HCT116 (cell line): ENCODE measurements around the gene PRSS36. TPM values are rescaled to one million over a fixed set of nuclear protein-coding genes. Genes with fewer than 3 reads are reported as not detected.

ENCODE experiments used
- ATAC-seq: fragments of 200-7000 bp; cut with Tn5 transposase; 2 replicates; pipeline ENCODE4 v1.9.1; 2020; ENCODE audit warnings: mild to moderate bottlenecking, moderate library complexity
- BruUV-seq: library from RNA; stranded (reverse); fragments of 400-500 nt; replicated peaks from 2 replicates; lab custom pipeline; 2021; lab: Mats Ljungman, UMichigan
- CTCF ChIA-PET: fragments of 300-600 bp; sonication (Branson Sonifier 250); formaldehyde crosslinking; loops from one replicate; lab custom pipeline; 2021; ENCODE audit warnings: antibody characterized with exemption; lab: Charles Lee
- POLR2A ChIA-PET: fragments of 300-600, 350-600 bp; sonication (Branson Sonifier 250); formaldehyde crosslinking; loops from one replicate; lab custom pipeline; 2021; ENCODE audit warnings: antibody characterized with exemption; lab: Charles Lee
- RAD21 ChIA-PET, 2 experiments: fragments of 300-600 bp; sonication (Branson Sonifier 250); formaldehyde crosslinking; loops; one replicate each; lab custom pipeline; 2023; ENCODE audit warnings: low total read pairs in 2 of 2; ENCODE audit not compliant: uncharacterized antibody in 2 of 2, unreplicated experiment in 2 of 2, low non-redundant PET in 1 of 2; lab: Charles Lee
- DNase-seq: peaks from one replicate; pipeline ENCODE4 v3.0.0-alpha.2; 2010; ENCODE audit warnings: low read depth, low spot score
- H2AFZ ChIP-seq: fragments of 200-600 bp; shearing (Covaris generic), sonication (generic); 2 replicates; pipeline ENCODE4 v1.6.1; 2017; ENCODE audit warnings: low read depth, mixed run types, mixed read lengths, antibody characterized with exemption, low read length; ENCODE audit not compliant: poor library complexity, severe bottlenecking
- H3K27ac ChIP-seq: 2 replicates; pipeline ENCODE4 v1.5.1; 2012; ENCODE audit warnings: low read depth, low read length
- H3K27me3 ChIP-seq: fragments of 200-600 bp; sonication (generic); 2 replicates; pipeline ENCODE4 v1.6.1; 2016; ENCODE audit warnings: mixed run types, low read length, mixed read lengths; ENCODE audit not compliant: insufficient read depth
- H3K36me3 ChIP-seq, 2 experiments: fragments of 200-500 bp in 1 of 2; fragments of 200-600 bp in 1 of 2; sonication (Bioruptor generic) in 1 of 2; sonication (generic) in 1 of 2; 2 replicates each; pipeline versions ENCODE4 v1.5.1 to v1.6.1; 2014 to 2016; ENCODE audit warnings: low read length in 2 of 2, inconsistent platforms in 1 of 2, mixed read lengths in 1 of 2, mixed run types in 1 of 2; ENCODE audit not compliant: insufficient read depth in 2 of 2, control insufficient read depth in 1 of 2
- H3K4me1 ChIP-seq, 2 experiments: fragments of 200-600 bp in 1 of 2; sonication (generic) in 1 of 2; 2 replicates each; pipeline versions ENCODE4 v1.5.1 to v1.6.1; 2012 to 2017; ENCODE audit warnings: low read length in 2 of 2, inconsistent platforms in 1 of 2, mild to moderate bottlenecking in 1 of 2, mixed read lengths in 1 of 2, mixed run types in 1 of 2, moderate library complexity in 1 of 2; ENCODE audit not compliant: insufficient read depth in 2 of 2, control insufficient read depth in 1 of 2
- H3K4me2 ChIP-seq: fragments of 200-600 bp; sonication (generic); 2 replicates; pipeline ENCODE4 v1.6.1; 2017; ENCODE audit warnings: mixed run types, low read length, mixed read lengths
- H3K4me3 ChIP-seq, 2 experiments: fragments of 200-600 bp in 1 of 2; sonication (generic) in 1 of 2; replicated peaks in 1 of 2; 2 replicates each; pipeline ENCODE4 v1.5.1; 2011 to 2016; ENCODE audit warnings: low read length in 2 of 2, control low read depth in 1 of 2, low read depth in 1 of 2, mild to moderate bottlenecking in 1 of 2, mixed read lengths in 1 of 2, mixed run types in 1 of 2
- H3K79me2 ChIP-seq: fragments of 200-600 bp; sonication (generic); 2 replicates; pipeline ENCODE4 v1.6.1; 2017; ENCODE audit warnings: mild to moderate bottlenecking, mixed run types, low read length, moderate library complexity, mixed read lengths; ENCODE audit not compliant: insufficient read depth
- H3K9ac ChIP-seq: fragments of 200-600 bp; sonication (generic); 2 replicates; pipeline ENCODE4 v1.6.1; 2016; ENCODE audit warnings: low read length, mixed read lengths
- H3K9me2 ChIP-seq: fragments of 200-600 bp; sonication (generic), shearing (Covaris generic); 2 replicates; pipeline ENCODE4 v1.6.1; 2017; ENCODE audit warnings: mixed run types, mild to moderate bottlenecking, moderate library complexity; ENCODE audit not compliant: insufficient read depth
- H3K9me3 ChIP-seq, 2 experiments: fragments of 200-500 bp in 1 of 2; fragments of 200-600 bp in 1 of 2; sonication (Bioruptor generic) in 1 of 2; sonication (generic) in 1 of 2; 2 replicates each; pipeline ENCODE4 v1.6.1; 2014 to 2017; ENCODE audit warnings: low read length in 2 of 2, mixed read lengths in 2 of 2, inconsistent platforms in 1 of 2, low read depth in 1 of 2, mild to moderate bottlenecking in 1 of 2, mixed run types in 1 of 2, moderate library complexity in 1 of 2; ENCODE audit not compliant: control insufficient read depth in 1 of 2, insufficient read depth in 1 of 2
- H4K20me1 ChIP-seq: fragments of 200-600 bp; sonication (generic), shearing (Covaris generic); 2 replicates; pipeline ENCODE4 v1.6.1; 2017; ENCODE audit warnings: mixed run types, mild to moderate bottlenecking, moderate library complexity; ENCODE audit not compliant: insufficient read depth
- CBX3 ChIP-seq: IDR thresholded peaks from 2 replicates; pipeline ENCODE4 v1.6.1; 2012; ENCODE audit warnings: low read depth
- CEBPB ChIP-seq: IDR thresholded peaks from 2 replicates; pipeline ENCODE4 v1.6.1; 2012; ENCODE audit warnings: low read depth
- EGR1 ChIP-seq: IDR thresholded peaks from 2 replicates; pipeline ENCODE4 v1.6.1; 2012; ENCODE audit warnings: low read depth
- ELF1 ChIP-seq: IDR thresholded peaks from 2 replicates; pipeline ENCODE4 v1.6.1; 2012; ENCODE audit warnings: low read depth, borderline replicate concordance
- FOSL1 ChIP-seq: IDR thresholded peaks from 2 replicates; pipeline ENCODE4 v1.6.1; 2012; ENCODE audit warnings: low read depth
- JUND ChIP-seq: IDR thresholded peaks from 2 replicates; pipeline ENCODE4 v1.6.1; 2012
- POLR2A ChIP-seq: IDR thresholded peaks from 2 replicates; pipeline ENCODE4 v1.7.0; 2011; ENCODE audit warnings: borderline replicate concordance; ENCODE audit not compliant: insufficient read depth, insufficient read length; ENCODE audit errors: extremely low read depth
- POLR2AphosphoS5 ChIP-seq: IDR thresholded peaks from 2 replicates; pipeline ENCODE4 v1.6.1; 2011; ENCODE audit warnings: mild to moderate bottlenecking, low read depth, low read length, moderate library complexity
- SIN3A ChIP-seq: IDR thresholded peaks from 2 replicates; pipeline ENCODE4 v1.6.1; 2012; ENCODE audit warnings: low read depth
- SP1 ChIP-seq: IDR thresholded peaks from 2 replicates; pipeline ENCODE4 v1.6.1; 2012; ENCODE audit warnings: low read depth
- SRF ChIP-seq: IDR thresholded peaks from 2 replicates; pipeline ENCODE4 v1.6.1; 2012; ENCODE audit warnings: low read depth
- TCF7L2 ChIP-seq: IDR thresholded peaks from 2 replicates; pipeline ENCODE4 v1.7.0; 2011; ENCODE audit warnings: borderline replicate concordance, inconsistent platforms; ENCODE audit not compliant: insufficient read depth, insufficient read length; ENCODE audit errors: extremely low read depth
- YY1 ChIP-seq: IDR thresholded peaks from 2 replicates; pipeline ENCODE4 v1.6.1; 2011; ENCODE audit warnings: low read length, low read depth, moderate library complexity, mild to moderate bottlenecking; ENCODE audit not compliant: insufficient replicate concordance; ENCODE audit errors: extremely low read depth
- ZFX ChIP-seq: fragments of 450-650 bp; IDR thresholded peaks from 2 replicates; pipeline ENCODE4 v1.6.1; 2017
- ZNF274 ChIP-seq: fragments of 200-500 bp; sonication (Bioruptor generic); IDR thresholded peaks from 2 replicates; pipeline ENCODE4 v1.6.1; 2014; ENCODE audit warnings: mild to moderate bottlenecking, low read depth, low read length, inconsistent platforms
- intact Hi-C: fragments of 100-400 bp; cut with micrococcal nuclease; formaldehyde crosslinking; loops from 2 replicates; pipeline ENCODE4 v1.10.0; 2022
- total RNA-seq: library from RNA; stranded (reverse); gene quantifications from one replicate; pipeline ENCODE4 v1.2.1, GENCODE V29; 2021; ENCODE audit not compliant: unreplicated experiment
- TF ChIP-seq, protein P1 (sequence below): IDR thresholded peaks from 2 replicates; pipeline ENCODE4 v1.6.1; 2012
- TF ChIP-seq, protein P2 (sequence below), 3 experiments: fragments of 200-600 bp in 1 of 3; sonication (generic) in 1 of 3; IDR thresholded peaks in 2 of 3; conservative IDR thresholded peaks in 1 of 3; 2 replicates each; pipeline ENCODE4 v1.5.1; 2012 to 2017; ENCODE audit warnings: low read depth in 2 of 3, low read length in 2 of 3, antibody characterized with exemption in 1 of 3, borderline replicate concordance in 1 of 3, control low read depth in 1 of 3, mild to moderate bottlenecking in 1 of 3, mixed read lengths in 1 of 3, mixed run types in 1 of 3, moderate library complexity in 1 of 3; ENCODE audit not compliant: insufficient read depth in 1 of 3
- TF ChIP-seq, protein P3 (sequence below): IDR thresholded peaks from 2 replicates; pipeline ENCODE4 v1.6.1; 2012
- TF ChIP-seq, protein P4 (sequence below): IDR thresholded peaks from 2 replicates; pipeline ENCODE4 v1.6.1; 2011; ENCODE audit warnings: mild to moderate bottlenecking, low read length, moderate library complexity; ENCODE audit not compliant: insufficient replicate concordance; ENCODE audit errors: extremely low read depth

The PRSS36 gene
- total RNA-seq, 1 experiment from 2014 or later = not detected

DNA sequence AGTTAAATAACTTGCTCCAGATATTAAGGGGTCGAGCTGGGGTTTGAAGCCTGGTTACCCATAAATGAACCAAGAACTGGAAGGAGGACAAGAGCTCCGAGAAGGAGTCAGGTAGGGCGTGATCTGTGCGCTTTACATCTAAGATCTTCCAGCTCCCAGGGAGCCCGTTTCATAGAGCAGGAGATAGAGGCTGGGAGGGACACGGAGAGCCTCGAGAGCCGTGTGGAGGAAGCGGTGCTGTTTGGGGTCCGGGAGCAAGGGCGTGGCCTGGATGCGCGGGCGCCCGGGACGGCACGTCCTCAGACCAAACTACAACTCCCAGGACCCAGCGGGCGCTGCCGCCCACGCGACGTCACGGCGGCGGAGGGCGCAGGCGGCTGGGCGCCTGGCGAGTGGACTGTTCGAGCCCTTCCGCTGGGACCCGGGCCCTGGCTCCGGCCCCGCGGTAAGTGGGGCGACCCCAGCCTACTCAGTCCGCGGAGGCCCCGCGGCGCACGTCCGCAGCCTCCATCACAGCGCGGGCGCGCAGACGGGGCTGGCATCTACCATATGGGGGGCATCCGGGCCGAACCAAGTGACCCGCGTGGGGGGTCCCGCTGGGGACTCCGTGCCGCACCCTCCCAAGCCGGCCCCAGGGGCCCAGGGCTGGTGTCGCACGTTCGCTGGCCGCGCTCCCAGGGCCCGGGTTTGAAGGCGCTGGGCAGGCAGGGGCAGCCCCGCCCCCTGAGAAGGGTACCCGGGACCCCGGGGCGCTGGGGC lies 41.7 kb downstream of the PRSS36 start, which contains the start of gene BCKDK:
Gene BCKDK, plus strand, starts transcription at position 352 of the 759 bp plus-strand sequence. CDS start 838 bp downstream, outside the sequence.
- ChIA-PET CTCF (no interaction called here), POLR2A (no interaction called here), RAD21 (no interaction called here)
- H3K4me3 ChIP-seq = peak within 1 kb of the TSS; percentile 83 to 98
- no peak for TF ChIP-seq TCF7L2
- TF ChIP-seq SRF = no peak
- no peak; the same call in 1 of the 2 replicates for TF ChIP-seq SIN3A
- TF ChIP-seq, protein P1, sequence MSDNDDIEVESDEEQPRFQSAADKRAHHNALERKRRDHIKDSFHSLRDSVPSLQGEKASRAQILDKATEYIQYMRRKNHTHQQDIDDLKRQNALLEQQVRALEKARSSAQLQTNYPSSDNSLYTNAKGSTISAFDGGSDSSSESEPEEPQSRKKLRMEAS = peak; percentile 75
- TF ChIP-seq SP1 = peak; percentile 73
- TF ChIP-seq, protein P2, sequence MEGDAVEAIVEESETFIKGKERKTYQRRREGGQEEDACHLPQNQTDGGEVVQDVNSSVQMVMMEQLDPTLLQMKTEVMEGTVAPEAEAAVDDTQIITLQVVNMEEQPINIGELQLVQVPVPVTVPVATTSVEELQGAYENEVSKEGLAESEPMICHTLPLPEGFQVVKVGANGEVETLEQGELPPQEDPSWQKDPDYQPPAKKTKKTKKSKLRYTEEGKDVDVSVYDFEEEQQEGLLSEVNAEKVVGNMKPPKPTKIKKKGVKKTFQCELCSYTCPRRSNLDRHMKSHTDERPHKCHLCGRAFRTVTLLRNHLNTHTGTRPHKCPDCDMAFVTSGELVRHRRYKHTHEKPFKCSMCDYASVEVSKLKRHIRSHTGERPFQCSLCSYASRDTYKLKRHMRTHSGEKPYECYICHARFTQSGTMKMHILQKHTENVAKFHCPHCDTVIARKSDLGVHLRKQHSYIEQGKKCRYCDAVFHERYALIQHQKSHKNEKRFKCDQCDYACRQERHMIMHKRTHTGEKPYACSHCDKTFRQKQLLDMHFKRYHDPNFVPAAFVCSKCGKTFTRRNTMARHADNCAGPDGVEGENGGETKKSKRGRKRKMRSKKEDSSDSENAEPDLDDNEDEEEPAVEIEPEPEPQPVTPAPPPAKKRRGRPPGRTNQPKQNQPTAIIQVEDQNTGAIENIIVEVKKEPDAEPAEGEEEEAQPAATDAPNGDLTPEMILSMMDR (IDR thresholded peaks at IDR 0.05 in 2 of 3, conservative IDR thresholded peaks at IDR 0.05 in 1 of 3; ENCODE audit: borderline replicate concordance in 1 of 3, insufficient read depth in 1 of 3, low read depth in 2 of 3, low read length in 2 of 3) = no peak
- TF ChIP-seq, protein P3, sequence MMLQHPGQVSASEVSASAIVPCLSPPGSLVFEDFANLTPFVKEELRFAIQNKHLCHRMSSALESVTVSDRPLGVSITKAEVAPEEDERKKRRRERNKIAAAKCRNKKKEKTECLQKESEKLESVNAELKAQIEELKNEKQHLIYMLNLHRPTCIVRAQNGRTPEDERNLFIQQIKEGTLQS = no peak
- TF ChIP-seq JUND = no peak
- TF ChIP-seq, protein P4, sequence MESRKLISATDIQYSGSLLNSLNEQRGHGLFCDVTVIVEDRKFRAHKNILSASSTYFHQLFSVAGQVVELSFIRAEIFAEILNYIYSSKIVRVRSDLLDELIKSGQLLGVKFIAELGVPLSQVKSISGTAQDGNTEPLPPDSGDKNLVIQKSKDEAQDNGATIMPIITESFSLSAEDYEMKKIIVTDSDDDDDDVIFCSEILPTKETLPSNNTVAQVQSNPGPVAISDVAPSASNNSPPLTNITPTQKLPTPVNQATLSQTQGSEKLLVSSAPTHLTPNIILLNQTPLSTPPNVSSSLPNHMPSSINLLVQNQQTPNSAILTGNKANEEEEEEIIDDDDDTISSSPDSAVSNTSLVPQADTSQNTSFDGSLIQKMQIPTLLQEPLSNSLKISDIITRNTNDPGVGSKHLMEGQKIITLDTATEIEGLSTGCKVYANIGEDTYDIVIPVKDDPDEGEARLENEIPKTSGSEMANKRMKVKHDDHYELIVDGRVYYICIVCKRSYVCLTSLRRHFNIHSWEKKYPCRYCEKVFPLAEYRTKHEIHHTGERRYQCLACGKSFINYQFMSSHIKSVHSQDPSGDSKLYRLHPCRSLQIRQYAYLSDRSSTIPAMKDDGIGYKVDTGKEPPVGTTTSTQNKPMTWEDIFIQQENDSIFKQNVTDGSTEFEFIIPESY = peak; percentile 43
- TF ChIP-seq YY1 = peak; percentile 78
- TF ChIP-seq CBX3 = no peak
- no peak for TF ChIP-seq CEBPB
- TF ChIP-seq POLR2A = peak; percentile 44
- TF ChIP-seq ZNF274 = no peak
- TF ChIP-seq ELF1 = no peak; the same call in 1 of the 2 replicates
- TF ChIP-seq FOSL1 = no peak
- peak; percentile 85 for TF ChIP-seq POLR2AphosphoS5
- TF ChIP-seq ZFX = peak; percentile 75; the same call in 1 of the 2 replicates
- peak; percentile 98 for TF ChIP-seq EGR1
- peaks cover 10 to 26% of the 10 kb centered on the region in 2 experiments; a peak in 3 of 4 replicates for H3K4me1 ChIP-seq
- H3K27ac ChIP-seq = peak within 1 kb of the TSS; percentile 89
- H3K9ac ChIP-seq = peak within 1 kb of the TSS; percentile 90
- intact Hi-C loops = loop anchor here (5.0 kb wide), 1 partner anchor 334 kb away; the partner anchor contains the start of gene ZNF843
- peaks cover 16% of the 10 kb centered on the region for H3K79me2 ChIP-seq
- no peaks in the 10 kb centered on the region for H3K27me3 ChIP-seq
- peak within 1 kb of the TSS; percentile 58 for H2AFZ ChIP-seq
- peak; percentile 91 for ATAC-seq
- BruUV-seq = no TSS peak
- peak; percentile 42 for DNase-seq
- H3K9me3 ChIP-seq = no peaks in the 10 kb centered on the region
- no peaks in the 10 kb centered on the region for H3K9me2 ChIP-seq
- H3K4me2 ChIP-seq = peak within 1 kb of the TSS; percentile 83
- H3K36me3 ChIP-seq = peaks cover 14 to 38% of the 10 kb centered on the region in 2 experiments
- no peaks in the 10 kb centered on the region for H4K20me1 ChIP-seq
